Omental fat pad (tissue), 4 donors: ENCODE results near the gene PHF14. TPM values are rescaled to one million over a fixed set of nuclear protein-coding genes. Genes with fewer than 3 reads are reported as not detected.

Experiments
- ATAC-seq: fragments of 150-250 bp; one replicate; pipeline ENCODE4 v1.9.1; 2016; ENCODE audit warnings: mild to moderate bottlenecking, moderate library complexity; ENCODE audit not compliant: low FRiP score
- DNase-seq: peaks from one replicate; pipeline ENCODE4 v3.0.0-alpha.2; 2019; ENCODE audit warnings: low spot score
- total RNA-seq, 4 donors: library from RNA; depleted of rRNA; stranded (reverse); fragments of >200 nt; gene quantifications; one replicate each; pipeline ENCODE4 v1.1.0, GENCODE V29; 2016
- TF ChIP-seq, protein P1 (sequence below), 3 donors: fragments of 450-650 bp; IDR thresholded peaks; one replicate each; pipeline ENCODE4 v1.5.1; 2016 to 2017; ENCODE audit warnings: antibody characterized with exemption in 3 of 3, mild to moderate bottlenecking in 3 of 3, moderate library complexity in 2 of 3

The PHF14 gene
- total RNA-seq, 4 donors from 2014 or later, result 23.2 to 46.8 (median 29.2) TPM

DNA sequence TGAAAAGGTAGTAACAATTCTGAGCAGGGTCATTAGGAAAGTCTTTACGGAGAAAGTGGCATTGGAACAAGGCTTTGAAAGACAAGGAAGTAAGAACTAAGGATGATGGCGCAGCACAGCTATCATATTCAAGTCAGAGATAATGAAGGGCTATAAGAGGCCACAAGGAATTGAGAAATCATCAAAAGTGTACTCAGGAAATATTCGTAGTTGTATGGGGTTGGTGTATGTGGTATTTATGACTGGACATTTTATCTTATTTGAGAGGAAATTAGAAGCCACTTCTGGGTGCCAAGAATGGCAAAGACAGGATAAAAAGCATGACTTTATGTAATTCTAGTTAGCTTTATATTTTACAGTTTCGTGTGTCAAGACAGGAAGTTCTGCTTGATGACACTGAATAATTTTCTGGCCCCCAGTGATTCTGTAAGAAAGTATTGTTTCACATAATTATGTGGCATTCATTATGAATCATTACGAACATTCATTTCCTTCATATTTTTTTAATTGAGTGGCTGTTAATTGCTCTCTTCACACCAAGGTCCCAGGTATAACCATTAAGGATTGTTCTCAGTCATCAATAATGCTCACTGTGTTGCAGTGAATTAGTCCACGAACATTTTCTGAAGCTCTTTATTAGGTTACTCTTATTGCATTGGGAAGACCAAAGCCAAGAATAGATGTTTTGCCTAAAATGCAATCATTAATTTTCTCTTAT, 244.3 kb downstream of the PHF14 start:
- no peak for ATAC-seq
- TF ChIP-seq, protein P1, sequence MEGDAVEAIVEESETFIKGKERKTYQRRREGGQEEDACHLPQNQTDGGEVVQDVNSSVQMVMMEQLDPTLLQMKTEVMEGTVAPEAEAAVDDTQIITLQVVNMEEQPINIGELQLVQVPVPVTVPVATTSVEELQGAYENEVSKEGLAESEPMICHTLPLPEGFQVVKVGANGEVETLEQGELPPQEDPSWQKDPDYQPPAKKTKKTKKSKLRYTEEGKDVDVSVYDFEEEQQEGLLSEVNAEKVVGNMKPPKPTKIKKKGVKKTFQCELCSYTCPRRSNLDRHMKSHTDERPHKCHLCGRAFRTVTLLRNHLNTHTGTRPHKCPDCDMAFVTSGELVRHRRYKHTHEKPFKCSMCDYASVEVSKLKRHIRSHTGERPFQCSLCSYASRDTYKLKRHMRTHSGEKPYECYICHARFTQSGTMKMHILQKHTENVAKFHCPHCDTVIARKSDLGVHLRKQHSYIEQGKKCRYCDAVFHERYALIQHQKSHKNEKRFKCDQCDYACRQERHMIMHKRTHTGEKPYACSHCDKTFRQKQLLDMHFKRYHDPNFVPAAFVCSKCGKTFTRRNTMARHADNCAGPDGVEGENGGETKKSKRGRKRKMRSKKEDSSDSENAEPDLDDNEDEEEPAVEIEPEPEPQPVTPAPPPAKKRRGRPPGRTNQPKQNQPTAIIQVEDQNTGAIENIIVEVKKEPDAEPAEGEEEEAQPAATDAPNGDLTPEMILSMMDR (IDR thresholded peaks at IDR 0.05), result no peak

More for the DNA sequence above, 244.3 kb downstream of the PHF14 start:
- no peak for DNase-seq
